Neural progenitor cell (in vitro differentiated cells): ENCODE data around the gene KLHDC8A. TPM values are rescaled to one million over a fixed set of nuclear protein-coding genes. Genes with fewer than 3 reads are reported as not detected.

ENCODE experiments used
- DNase-seq: peaks from one replicate; pipeline ENCODE4 v3.0.0-alpha.2; 2016; ENCODE audit warnings: low spot score
- H2AFZ ChIP-seq: fragments of 200-600 bp; sonication (generic); replicated peaks from 2 replicates; pipeline ENCODE4 v1.6.1; 2016; ENCODE audit warnings: antibody characterized with exemption
- H3F3A ChIP-seq: fragments of 200-600 bp; sonication (generic); 2 replicates; pipeline ENCODE4 v1.6.1; 2016; ENCODE audit warnings: antibody characterized with exemption, low read depth
- H3K27ac ChIP-seq: fragments of 200-600 bp; sonication (generic); 2 replicates; pipeline ENCODE4 v1.5.1; 2016; ENCODE audit warnings: mild to moderate bottlenecking
- H3K27me3 ChIP-seq: fragments of 200-600 bp; sonication (generic); 2 replicates; pipeline ENCODE4 v1.6.1; 2016; ENCODE audit warnings: mild to moderate bottlenecking, moderate library complexity
- H3K36me3 ChIP-seq: fragments of 200-600 bp; sonication (generic); 2 replicates; pipeline ENCODE4 v1.5.1; 2016
- H3K4me1 ChIP-seq: fragments of 200-600 bp; sonication (generic); 2 replicates; pipeline ENCODE4 v1.6.1; 2016; ENCODE audit warnings: mixed run types
- H3K4me2 ChIP-seq: fragments of 200-600 bp; sonication (generic); 2 replicates; pipeline ENCODE4 v1.6.1; 2016
- H3K4me3 ChIP-seq: fragments of 200-600 bp; sonication (generic); 2 replicates; pipeline ENCODE4 v1.5.1; 2016
- H3K79me2 ChIP-seq: fragments of 200-600 bp; sonication (generic); 2 replicates; pipeline ENCODE4 v1.6.1; 2016; ENCODE audit warnings: low read depth
- H3K9ac ChIP-seq: fragments of 200-600 bp; sonication (generic); 2 replicates; pipeline ENCODE4 v1.6.1; 2016
- H3K9me3 ChIP-seq: fragments of 200-600 bp; sonication (generic); 2 replicates; pipeline ENCODE4 v1.5.1; 2016; ENCODE audit warnings: low read depth
- H4K20me1 ChIP-seq: fragments of 200-600 bp; sonication (generic); 2 replicates; pipeline ENCODE4 v1.6.1; 2016; ENCODE audit warnings: low read depth
- H3K27ac Mint-ChIP-seq: 3 replicates; pipeline ENCODE4 v1.8.0; 2021; ENCODE audit warnings: mixed read lengths
- H3K27me3 Mint-ChIP-seq: 2 replicates; pipeline ENCODE4 v1.8.0; 2022; ENCODE audit warnings: low read depth, mild to moderate bottlenecking, inconsistent platforms, moderate library complexity, mixed read lengths; ENCODE audit not compliant: insufficient read depth
- H3K36me3 Mint-ChIP-seq: 3 replicates; pipeline ENCODE4 v1.8.0; 2021; ENCODE audit warnings: mixed read lengths
- H3K4me1 Mint-ChIP-seq: 3 replicates; pipeline ENCODE4 v1.8.0; 2021; ENCODE audit warnings: mixed read lengths
- H3K4me3 Mint-ChIP-seq: 3 replicates; pipeline ENCODE4 v1.8.0; 2021; ENCODE audit warnings: mild to moderate bottlenecking, moderate library complexity, mixed read lengths
- H3K9me3 Mint-ChIP-seq: 3 replicates; pipeline ENCODE4 v1.8.0; 2020; ENCODE audit warnings: mixed read lengths
- CTCF ChIP-seq: fragments of 200-600 bp; sonication (generic); IDR thresholded peaks from 2 replicates; pipeline ENCODE4 v1.5.1; 2017; ENCODE audit warnings: antibody characterized with exemption, mild to moderate bottlenecking
- EZH2 ChIP-seq: fragments of 200-600 bp; sonication (generic); IDR thresholded peaks from 2 replicates; pipeline ENCODE4 v1.6.1; 2017; ENCODE audit warnings: antibody characterized with exemption, mild to moderate bottlenecking, moderate library complexity
- EZH2phosphoT487 ChIP-seq: fragments of 200-600 bp; sonication (generic); IDR thresholded peaks from 2 replicates; pipeline ENCODE4 v1.6.1; 2017; ENCODE audit warnings: antibody characterized with exemption
- total RNA-seq: library from RNA; depleted of rRNA; stranded (reverse); fragments of >200 nt; gene quantifications from 2 replicates; pipeline ENCODE4 v1.2.3, GENCODE V29; 2015; ENCODE audit warnings: low replicate concordance

Gene KLHDC8A
- total RNA-seq, 1 donor from 2014 or later: 9.7 TPM

- Mint-ChIP-seq H3K4me3 (peak overlapping the region; percentile 99), H3K36me3 (peaks cover 31% of the 10 kb centered on the region), H3K4me1 (peaks cover 86% of the 10 kb centered on the region), H3K9me3 (peaks cover 2% of the 10 kb centered on the region), H3K27ac (peak overlapping the region; percentile 97), H3K27me3 (peaks cover 7% of the 10 kb centered on the region)
- H3K9ac ChIP-seq: no peak overlapping the region
- H3K27ac ChIP-seq: peak overlapping the region; percentile 92
- no peaks in the 10 kb centered on the region for H3K36me3 ChIP-seq
- H3K4me3 ChIP-seq: peak overlapping the region; percentile 86
- H4K20me1 ChIP-seq: peaks cover 86% of the 10 kb centered on the region
- H3K4me1 ChIP-seq: peaks cover 72% of the 10 kb centered on the region
- peaks cover 92% of the 10 kb centered on the region for H3K79me2 ChIP-seq
- H3K4me2 ChIP-seq: peak overlapping the region; percentile 99
- no peaks in the 10 kb centered on the region for H3K9me3 ChIP-seq
- H2AFZ ChIP-seq: no peak overlapping the region
- TF ChIP-seq CTCF (no peak), EZH2phosphoT487 (no peak), EZH2 (no peak)
- H3F3A ChIP-seq: peaks cover 85% of the 10 kb centered on the region
- no peaks in the 10 kb centered on the region for H3K27me3 ChIP-seq
- DNase-seq: no peak
These were observed 39.3 kb downstream of the KLHDC8A start for GRCh38 chr1:205317311-205317917.

- Histone ChIP-seq H2AFZ (no peak overlapping the region), H3K9me3 (no peaks in the 10 kb centered on the region), H3K9ac (no peak overlapping the region), H3K36me3 (peaks cover 9% of the 10 kb centered on the region), H4K20me1 (peaks cover 95% of the 10 kb centered on the region), H3K27ac (peak overlapping the region; percentile 92), H3K79me2 (peaks cover 95% of the 10 kb centered on the region), H3K4me2 (peak overlapping the region; percentile 99), H3K27me3 (no peaks in the 10 kb centered on the region), H3K4me1 (peaks cover 84% of the 10 kb centered on the region), H3K4me3 (peak overlapping the region; percentile 86), H3F3A (peaks cover 91% of the 10 kb centered on the region)
- peaks cover 2% of the 10 kb centered on the region for H3K9me3 Mint-ChIP-seq
- H3K27me3 Mint-ChIP-seq: peaks cover 7% of the 10 kb centered on the region
- DNase-seq: no peak
- H3K4me3 Mint-ChIP-seq: peak overlapping the region; percentile 83
- H3K36me3 Mint-ChIP-seq: peaks cover 39% of the 10 kb centered on the region
- TF ChIP-seq EZH2phosphoT487 (no peak), EZH2 (no peak), CTCF (no peak)
- peaks cover 94% of the 10 kb centered on the region for H3K4me1 Mint-ChIP-seq
- H3K27ac Mint-ChIP-seq: peak overlapping the region; percentile 97
These were observed 40.6 kb downstream of the KLHDC8A start for GRCh38 chr1:205316161-205316566.

- Mint-ChIP-seq H3K27ac (peak overlapping the region; percentile 100), H3K4me1 (peaks cover 96% of the 10 kb centered on the region), H3K9me3 (no peaks in the 10 kb centered on the region), H3K36me3 (peaks cover 43% of the 10 kb centered on the region), H3K4me3 (peak overlapping the region; percentile 83), H3K27me3 (peaks cover 10% of the 10 kb centered on the region)
- Histone ChIP-seq H3K9ac (no peak overlapping the region), H3K4me2 (peak overlapping the region; percentile 99), H4K20me1 (peaks cover 95% of the 10 kb centered on the region), H3K4me3 (peak overlapping the region; percentile 23), H2AFZ (no peak overlapping the region), H3K27me3 (no peaks in the 10 kb centered on the region), H3K27ac (peak overlapping the region; percentile 92), H3K9me3 (no peaks in the 10 kb centered on the region), H3K4me1 (peaks cover 92% of the 10 kb centered on the region), H3K79me2 (peaks cover 95% of the 10 kb centered on the region), H3F3A (peaks cover 89% of the 10 kb centered on the region), H3K36me3 (peaks cover 18% of the 10 kb centered on the region)
- no peak for DNase-seq
- TF ChIP-seq EZH2 (no peak), CTCF (no peak), EZH2phosphoT487 (no peak)
These were observed 41.6 kb downstream of the KLHDC8A start for GRCh38 chr1:205315008-205315618.
